GM08714 (cell line): ENCODE measurements around the gene CRTAC1.

ENCODE experiments used
- H3K4me3 ChIP-seq: fragments of 200-500 bp; sonication (Bioruptor generic); 2 replicates; pipeline ENCODE4 v1.5.1; 2014; ENCODE audit warnings: mild to moderate bottlenecking, low read length, inconsistent platforms
- ZNF274 ChIP-seq: IDR thresholded peaks from 2 replicates; pipeline ENCODE4 v1.6.1; 2012; ENCODE audit warnings: mild to moderate bottlenecking, low read depth, low read length

CRTAC1 gene

GRCh38 chr10:97875391-97875790 is 155.0 kb downstream of the CRTAC1 start:
- TF ChIP-seq ZNF274: no peak

GRCh38 chr10:97874332-97874731 is 156.1 kb downstream of the CRTAC1 start:
- no peak overlapping the region for H3K4me3 ChIP-seq
- no peak for TF ChIP-seq ZNF274

More at GRCh38 chr10:97875391-97875790, 155.0 kb downstream of the CRTAC1 start:
- H3K4me3 ChIP-seq: no peak overlapping the region

- TF ChIP-seq ZNF274: no peak
- H3K4me3 ChIP-seq: no peak overlapping the region
Measured at GRCh38 chr10:97873569-97873968, 156.9 kb downstream of the CRTAC1 start.

GRCh38 chr10:97870990-97871389 is 159.4 kb downstream of the CRTAC1 start:
- H3K4me3 ChIP-seq: no peak overlapping the region
- TF ChIP-seq ZNF274: no peak

GRCh38 chr10:97869091-97870042 is 161.1 kb downstream of the CRTAC1 start:
- TF ChIP-seq ZNF274: no peak
- no peak overlapping the region for H3K4me3 ChIP-seq

GRCh38 chr10:97868134-97868685 is 162.2 kb downstream of the CRTAC1 start:
- no peak overlapping the region for H3K4me3 ChIP-seq
- no peak for TF ChIP-seq ZNF274

GRCh38 chr10:97867220-97867800 is 163.1 kb downstream of the CRTAC1 start:
- no peak overlapping the region for H3K4me3 ChIP-seq
- TF ChIP-seq ZNF274: no peak

GRCh38 chr10:97866524-97867219 is 163.7 kb downstream of the CRTAC1 start:
- H3K4me3 ChIP-seq: no peak overlapping the region
- TF ChIP-seq ZNF274: no peak

GRCh38 chr10:97865488-97865887 is 164.9 kb downstream of the CRTAC1 start:
- TF ChIP-seq ZNF274: no peak
- H3K4me3 ChIP-seq: no peak overlapping the region

- H3K4me3 ChIP-seq: no peak overlapping the region
- TF ChIP-seq ZNF274: no peak
Measured at GRCh38 chr10:97863808-97864207, 166.6 kb downstream of the CRTAC1 start.

- no peak overlapping the region for H3K4me3 ChIP-seq
- TF ChIP-seq ZNF274: no peak
Measured at GRCh38 chr10:97861924-97862323, 168.5 kb downstream of the CRTAC1 start.

GRCh38 chr10:97861097-97861750 is 169.2 kb downstream of the CRTAC1 start:
- TF ChIP-seq ZNF274: no peak

GRCh38 chr10:97858001-97858439 is 172.4 kb downstream of the CRTAC1 start:
- TF ChIP-seq ZNF274: no peak
- H3K4me3 ChIP-seq: no peak overlapping the region

More at GRCh38 chr10:97861097-97861750, 169.2 kb downstream of the CRTAC1 start:
- no peak overlapping the region for H3K4me3 ChIP-seq

- TF ChIP-seq ZNF274: no peak
- no peak overlapping the region for H3K4me3 ChIP-seq
Measured at GRCh38 chr10:97854743-97855142, 175.7 kb downstream of the CRTAC1 start.
